ENCODE measurements around the gene ZNF549.
A peak's percentile ranks its signal among the peaks of the same experiment; 100 is the strongest.

Gene ZNF549

DNA sequence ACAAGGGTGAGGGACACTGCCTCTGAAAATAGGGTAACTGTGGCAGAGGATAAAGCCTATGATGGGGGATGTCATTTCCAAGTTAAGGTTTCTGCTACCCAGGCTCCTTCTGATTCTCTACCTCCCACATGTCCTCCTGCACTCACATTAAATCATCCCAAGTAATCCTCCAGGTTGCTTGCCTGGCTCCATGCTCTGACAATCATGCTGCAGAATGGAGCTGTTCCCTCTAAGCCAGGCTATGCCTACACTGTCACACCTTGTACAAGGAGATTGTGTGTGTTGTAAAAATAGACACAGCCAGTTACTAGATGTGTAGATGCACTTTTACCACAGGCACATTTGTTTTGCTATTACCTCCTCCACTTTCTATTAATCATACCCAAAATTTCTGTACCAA is 43.6 kb downstream of the ZNF549 start:
- DNase-seq = no peak

DNA sequence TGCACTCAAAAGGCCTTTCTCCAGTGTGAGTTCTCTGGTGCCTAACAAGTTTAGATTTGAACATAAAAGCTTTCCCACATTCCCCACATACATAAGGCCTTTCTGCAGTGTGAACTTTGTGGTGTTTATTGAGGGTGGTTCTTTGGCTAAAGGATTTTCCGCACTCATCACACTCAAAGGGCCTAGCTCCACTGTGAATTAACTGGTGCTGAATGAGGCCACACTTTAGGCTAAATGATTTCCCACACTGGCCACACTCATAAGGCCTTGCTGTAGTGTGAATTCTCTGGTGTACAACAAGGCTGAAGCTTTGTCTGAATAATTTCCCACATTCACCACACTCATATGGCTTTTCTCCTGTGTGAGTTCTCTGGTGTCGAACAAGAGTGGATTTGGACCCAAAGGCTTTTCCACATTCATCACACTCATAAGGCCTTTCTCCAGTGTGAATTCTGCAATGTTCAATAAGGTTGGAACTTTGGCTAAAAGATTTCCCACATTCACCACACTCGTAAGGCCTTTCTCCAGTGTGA is 45.3 kb downstream of the ZNF549 start:
- DNase-seq = no peak

DNA sequence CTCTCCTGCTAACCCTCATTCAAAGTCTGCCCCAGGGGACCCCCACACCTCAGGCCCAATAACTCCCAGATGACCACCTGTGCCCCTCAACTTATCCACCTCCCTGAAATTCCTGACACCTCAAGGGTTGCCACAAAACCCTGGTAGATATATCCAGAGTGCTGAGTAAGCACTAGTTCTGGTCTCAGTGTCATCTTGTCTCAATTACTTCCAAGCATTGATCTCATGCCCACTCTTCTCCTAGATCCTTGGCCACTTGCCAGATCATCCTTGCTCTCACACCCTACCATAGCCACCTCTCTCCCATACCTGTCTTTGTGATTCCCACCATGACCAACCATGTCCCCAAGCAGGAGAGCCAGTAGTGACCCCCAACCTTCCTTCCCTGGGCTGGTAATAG is 49.5 kb downstream of the ZNF549 start:
- DNase-seq = no peak

DNA sequence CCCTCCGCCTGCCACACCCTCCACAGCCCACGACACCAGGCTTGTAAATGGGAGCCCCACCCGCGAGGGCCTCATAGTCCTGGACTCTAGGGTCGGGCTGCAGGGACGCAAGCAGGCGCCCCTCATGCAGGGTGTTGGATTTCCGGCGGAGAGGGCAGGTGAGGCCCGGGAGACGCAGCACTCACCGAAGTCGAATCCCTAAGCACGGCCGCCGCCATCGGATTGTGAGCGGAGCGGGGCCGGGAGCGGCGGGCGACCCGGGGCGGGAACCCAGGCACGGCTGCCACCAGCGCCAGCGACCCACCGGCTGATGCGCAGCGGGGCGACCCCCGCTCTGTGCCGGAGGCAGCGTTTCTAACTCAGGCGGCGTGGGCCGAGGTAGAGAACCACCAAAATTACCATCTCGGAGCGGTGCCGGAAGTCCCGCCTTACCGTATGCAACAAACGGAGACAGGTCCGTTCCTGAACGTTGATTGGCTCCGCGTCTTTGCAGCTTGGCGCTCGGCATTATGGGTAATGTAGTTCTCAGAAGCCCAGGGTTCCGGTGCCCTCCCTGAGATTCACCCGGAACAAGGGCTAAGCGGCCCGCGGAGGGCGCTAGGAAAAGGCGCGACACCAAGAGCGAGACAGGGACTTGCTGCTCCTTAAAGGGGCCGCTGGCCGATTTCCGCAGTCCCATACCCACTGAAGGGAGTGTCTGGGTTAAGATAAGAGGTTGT is 51.5 kb downstream of the ZNF549 start, which contains the start of gene ZNF416:
Gene ZNF416, minus strand, starts transcription at position 425 of the 719 bp plus-strand sequence. Its CDS starts 207 bp downstream, at position 218.
- DNase-seq = peak; percentile 98

DNA sequence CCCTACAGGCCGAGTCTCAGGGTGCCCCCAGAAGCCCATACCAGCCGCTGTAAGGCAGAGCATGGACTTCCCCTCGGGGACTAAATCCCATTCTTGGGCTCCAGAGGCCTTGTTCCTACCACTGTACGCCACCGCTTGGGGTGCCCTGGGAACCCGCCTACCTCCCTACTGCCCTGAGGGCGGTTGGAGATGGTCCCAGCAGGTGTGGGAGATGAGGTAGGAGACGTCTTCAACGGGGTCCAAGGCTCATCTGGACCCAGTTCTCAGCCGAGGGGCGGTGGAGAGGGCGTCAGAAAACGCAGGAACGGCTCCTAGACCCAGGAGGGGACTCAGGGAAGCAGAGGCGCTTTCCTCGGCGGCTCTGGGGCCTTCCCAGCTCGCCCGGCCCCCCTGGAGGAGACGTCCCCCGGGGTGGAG is 56.0 kb downstream of the ZNF549 start:
- no peak for DNase-seq

DNA sequence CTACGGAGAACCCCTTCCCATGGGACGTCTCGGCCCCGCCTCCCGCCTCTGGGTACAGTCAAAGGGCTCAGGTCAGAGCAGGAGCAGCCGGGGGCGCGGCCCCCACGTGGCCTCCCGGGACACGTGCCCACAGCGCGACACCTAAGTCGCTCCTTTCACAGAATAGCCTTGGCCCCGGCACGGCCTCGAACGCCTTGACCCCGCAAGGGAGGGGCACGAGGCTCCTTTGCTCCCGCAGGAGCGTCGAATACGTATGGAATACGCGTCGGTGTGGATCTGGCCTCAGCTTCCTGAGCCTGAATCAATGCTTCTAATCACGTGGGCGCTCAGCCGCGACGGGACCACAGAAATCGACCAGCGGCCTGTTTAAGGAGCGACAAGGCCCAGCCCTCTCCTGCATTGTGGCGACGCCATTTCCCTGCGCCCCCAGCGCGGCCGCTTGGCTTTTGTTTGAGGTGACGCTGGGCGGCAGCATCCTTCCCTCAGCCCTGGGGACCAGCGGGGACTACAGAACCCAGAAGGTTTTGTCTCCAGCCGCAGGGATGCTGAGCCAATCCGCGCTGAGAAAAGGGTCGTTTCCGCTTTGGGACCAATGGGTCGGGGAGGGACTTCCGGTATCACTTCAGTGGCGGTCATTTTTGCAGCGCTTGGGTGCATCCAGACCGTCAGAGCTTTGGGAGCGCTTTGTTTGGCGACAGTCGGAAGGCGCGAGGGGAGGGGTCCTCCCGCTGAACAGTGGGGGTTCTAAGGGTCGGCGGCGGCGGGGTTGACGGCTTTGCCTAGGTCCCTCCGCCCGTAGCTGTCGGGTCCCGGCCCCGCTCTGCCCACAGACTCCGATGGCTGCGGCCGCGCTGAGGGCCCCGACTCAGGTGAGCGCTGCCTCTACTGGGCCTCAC is 56.6 kb downstream of the ZNF549 start, which contains the start of gene ZIK1:
Gene ZIK1, plus strand, starts transcription at position 625 of the 896 bp plus-strand sequence. Its CDS starts 212 bp downstream, at position 837.
- peak; percentile 89 for DNase-seq

DNA sequence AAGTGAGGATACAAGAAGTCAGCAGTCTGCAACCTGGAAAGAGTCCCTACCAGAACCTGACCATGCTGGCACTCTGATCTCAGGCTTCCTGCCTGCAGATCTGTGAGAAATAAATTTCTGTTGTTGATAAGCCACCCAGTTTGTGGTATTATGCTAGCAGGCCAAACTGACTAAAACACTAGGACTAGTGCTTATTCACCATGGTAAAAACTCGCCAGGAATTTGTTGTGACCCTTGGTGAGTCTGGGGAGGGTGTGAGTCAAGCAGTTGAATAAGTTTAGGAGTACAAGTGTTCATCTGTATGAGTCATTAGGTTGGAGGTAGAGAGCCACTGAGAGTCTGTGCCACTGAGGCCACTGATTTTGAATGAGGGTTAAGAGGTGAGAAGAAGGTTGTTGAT is 60.4 kb downstream of the ZNF549 start:
- no peak for DNase-seq

DNA sequence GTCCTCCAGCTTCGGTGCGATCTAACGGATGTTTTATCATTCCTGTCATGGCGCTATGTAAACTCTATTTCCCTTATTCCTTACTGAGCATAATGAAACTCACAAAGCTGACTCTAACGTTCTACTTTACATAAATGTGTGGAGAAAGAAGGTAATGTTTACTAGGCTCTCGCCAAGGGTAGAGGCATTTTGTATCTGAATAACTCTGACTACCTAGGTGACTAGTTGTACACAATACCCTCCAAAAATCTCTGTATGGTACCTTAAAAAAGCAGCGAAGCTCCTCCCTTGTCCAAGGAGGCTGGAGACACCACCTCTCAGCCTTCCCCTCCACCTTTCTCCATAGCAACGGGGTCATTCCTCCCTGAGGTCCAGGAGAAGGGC is 72.2 kb downstream of the ZNF549 start:
- no peak for DNase-seq

DNA sequence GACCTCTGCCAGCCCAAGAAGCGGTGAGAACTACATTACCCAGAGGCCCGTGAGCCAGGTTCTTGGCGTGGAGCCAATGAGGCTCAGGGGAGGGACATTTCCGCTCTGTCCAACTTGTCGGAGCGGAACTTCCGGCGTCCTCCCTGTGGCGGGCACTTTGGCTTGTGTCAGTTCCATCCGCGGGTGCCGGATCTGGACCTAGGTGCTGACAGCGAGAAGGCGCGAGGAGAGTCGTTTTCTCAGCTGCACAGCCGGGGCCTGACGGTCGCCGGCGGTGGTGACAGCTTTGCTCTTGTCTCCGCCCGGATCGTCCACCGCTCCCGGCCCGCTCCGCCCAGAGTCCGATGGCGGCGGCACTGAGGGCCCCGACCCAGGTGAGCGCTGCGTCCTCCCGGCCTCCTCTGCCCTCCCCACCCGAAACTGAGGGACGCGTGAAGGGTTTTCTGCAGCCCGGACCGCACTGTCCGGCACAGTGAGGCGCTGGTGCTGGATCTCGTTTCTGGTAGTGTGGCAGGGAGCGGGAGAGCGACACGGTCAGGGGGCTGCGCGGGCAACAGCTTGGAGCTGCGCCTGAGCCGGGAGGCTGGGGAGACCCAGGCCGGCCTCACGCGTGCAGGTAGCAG is 72.7 kb downstream of the ZNF549 start, which contains the start of gene ZNF530:
Gene ZNF530, plus strand, starts transcription at position 125 of the 623 bp plus-strand sequence. CDS start 4,461 bp downstream, outside the sequence.
- DNase-seq = peak; percentile 85

DNA sequence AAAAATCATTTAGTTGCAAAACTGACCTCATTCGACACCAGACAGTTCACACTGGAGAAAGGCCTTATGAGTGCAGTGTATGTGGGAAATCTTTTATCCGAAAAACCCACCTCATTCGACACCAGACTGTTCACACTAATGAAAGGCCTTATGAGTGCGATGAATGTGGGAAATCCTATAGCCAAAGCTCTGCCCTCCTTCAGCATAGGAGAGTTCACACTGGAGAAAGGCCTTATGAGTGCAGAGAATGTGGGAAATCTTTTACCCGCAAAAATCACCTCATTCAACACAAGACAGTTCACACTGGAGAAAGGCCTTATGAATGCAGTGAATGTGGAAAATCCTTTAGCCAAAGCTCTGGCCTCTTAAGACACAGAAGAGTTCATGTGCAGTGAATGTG is 79.8 kb downstream of the ZNF549 start:
- no peak for DNase-seq
